NB4 (cell line): Measurements from ENCODE around the gene BRD3.

Source experiments
- CTCF ChIP-seq: IDR thresholded peaks from one replicate; pipeline ENCODE4 v1.5.1; 2012; ENCODE audit warnings: low read depth, low read length
- MAX ChIP-seq: IDR thresholded peaks from 2 replicates; pipeline ENCODE4 v1.6.1; 2011; ENCODE audit warnings: low read depth, low read length
- POLR2A ChIP-seq: IDR thresholded peaks from 2 replicates; pipeline ENCODE4 v1.6.1; 2011; ENCODE audit warnings: mild to moderate bottlenecking; ENCODE audit not compliant: insufficient read length; ENCODE audit errors: extremely low read depth

- no peak for TF ChIP-seq CTCF
- TF ChIP-seq POLR2A = no peak
- TF ChIP-seq MAX = no peak
These were observed 39.1 kb downstream of the BRD3 start for GRCh38 chr9:134028575-134029247.
